HepG2 (cell line): ENCODE data around the gene RARS2. TPM values are rescaled to one million over a fixed set of nuclear protein-coding genes. Genes with fewer than 3 reads are reported as not detected.

Experiments used
- DPF2 ChIP-seq: sonication (generic); formaldehyde crosslinking; IDR thresholded peaks from 2 replicates; pipeline ENCODE4 v1.4.0; 2020; ENCODE audit warnings: mild to moderate bottlenecking, low read depth, missing genetic modification reagents, borderline replicate concordance
- EP300 ChIP-seq, 3 experiments: sonication (generic) in 1 of 3; formaldehyde crosslinking in 1 of 3; IDR thresholded peaks; 2 replicates each; pipeline versions ENCODE4 v1.5.1 to v1.6.1; 2011 to 2020; ENCODE audit warnings: low read depth in 2 of 3, low read length in 2 of 3, borderline replicate concordance in 1 of 3, improper control_type of control experiment in 1 of 3, mild to moderate bottlenecking in 1 of 3, missing genetic modification reagents in 1 of 3, moderate library complexity in 1 of 3
- FOXK1 ChIP-seq: sonication (generic); formaldehyde crosslinking; IDR thresholded peaks from 2 replicates; pipeline ENCODE4 v1.4.0; 2020; ENCODE audit warnings: low read depth, missing genetic modification reagents, borderline replicate concordance
- IRX3 ChIP-seq: sonication (generic); formaldehyde crosslinking; IDR thresholded peaks from 2 replicates; pipeline ENCODE4 v1.8.1; 2023; ENCODE audit warnings: mild to moderate bottlenecking, low read depth, missing genetic modification reagents, borderline replicate concordance
- KDM4B ChIP-seq: sonication (generic); formaldehyde crosslinking; IDR thresholded peaks from 2 replicates; pipeline ENCODE4 v1.4.0; 2020; ENCODE audit warnings: missing genetic modification reagents
- MXD1 ChIP-seq: sonication (generic); formaldehyde crosslinking; IDR thresholded peaks from 2 replicates; pipeline ENCODE4 v1.4.0; 2020; ENCODE audit warnings: mild to moderate bottlenecking, missing genetic modification reagents
- MYNN ChIP-seq: sonication (generic); formaldehyde crosslinking; IDR thresholded peaks from 2 replicates; pipeline ENCODE4 v1.4.0; 2020; ENCODE audit warnings: mild to moderate bottlenecking, low read depth, missing genetic modification reagents
- NR2F6 ChIP-seq, 2 experiments: IDR thresholded peaks; 2 replicates each; pipeline ENCODE4 v1.6.1; 2016; ENCODE audit warnings: antibody characterized with exemption in 1 of 2, mild to moderate bottlenecking in 1 of 2
- SAP130 ChIP-seq: IDR thresholded peaks from 2 replicates; pipeline ENCODE4 v1.6.1; 2016; ENCODE audit warnings: low read depth
- SIN3A ChIP-seq: IDR thresholded peaks from 2 replicates; pipeline ENCODE4 v1.6.1; 2011; ENCODE audit warnings: low read depth, mild to moderate bottlenecking, control low read depth, low read length, borderline replicate concordance
- SOX5 ChIP-seq: IDR thresholded peaks from 2 replicates; pipeline ENCODE4 v1.6.1; 2016; ENCODE audit warnings: borderline replicate concordance
- SOX6 ChIP-seq, 2 experiments: fragments of 450-650 bp in 1 of 2; sonication (generic) in 1 of 2; formaldehyde crosslinking in 1 of 2; IDR thresholded peaks; 2 replicates each; pipeline versions ENCODE4 v1.4.0 to v1.6.1; 2017 to 2020; ENCODE audit warnings: antibody characterized with exemption in 1 of 2, mild to moderate bottlenecking in 1 of 2, missing genetic modification reagents in 1 of 2
- TBX2 ChIP-seq: sonication (generic); formaldehyde crosslinking; IDR thresholded peaks from 2 replicates; pipeline ENCODE4 v1.5.0; 2020; ENCODE audit warnings: missing genetic modification reagents, mild to moderate bottlenecking, borderline replicate concordance
- TBX3 ChIP-seq: fragments of 450-650 bp; IDR thresholded peaks from 2 replicates; pipeline ENCODE4 v1.6.1; 2017; ENCODE audit warnings: antibody characterized with exemption, mild to moderate bottlenecking, inconsistent platforms, borderline replicate concordance
- TRIM22 ChIP-seq: fragments of 450-650 bp; IDR thresholded peaks from 2 replicates; pipeline ENCODE4 v1.6.1; 2017
- ZEB1 ChIP-seq: IDR thresholded peaks from 2 replicates; pipeline ENCODE4 v1.6.1; 2012; ENCODE audit warnings: mild to moderate bottlenecking, low read depth, inconsistent platforms; ENCODE audit not compliant: insufficient replicate concordance
- ZFAT ChIP-seq: sonication (generic); formaldehyde crosslinking; conservative IDR thresholded peaks from 2 replicates; pipeline ENCODE4 v1.8.1; 2023; ENCODE audit warnings: missing genetic modification reagents, inconsistent platforms
- ZMYM4 ChIP-seq: sonication (generic); formaldehyde crosslinking; IDR thresholded peaks from 2 replicates; pipeline ENCODE4 v1.8.1; 2023; ENCODE audit warnings: mild to moderate bottlenecking, missing genetic modification reagents
- ZNF205 ChIP-seq: IDR thresholded peaks from 2 replicates; pipeline ENCODE4 v1.6.1; 2018; ENCODE audit warnings: missing biosample characterization, missing genetic modification reagents
- ZNF546 ChIP-seq: sonication (generic); formaldehyde crosslinking; conservative IDR thresholded peaks from 2 replicates; pipeline ENCODE4 v1.8.1; 2023; ENCODE audit warnings: mild to moderate bottlenecking, missing genetic modification reagents
- ZNF660 ChIP-seq: sonication (generic); formaldehyde crosslinking; IDR thresholded peaks from 2 replicates; pipeline ENCODE4 v1.5.1; 2020; ENCODE audit warnings: mild to moderate bottlenecking, low read depth, missing genetic modification reagents, borderline replicate concordance
- ZNF746 ChIP-seq: sonication (generic); formaldehyde crosslinking; IDR thresholded peaks from 2 replicates; pipeline ENCODE4 v1.8.0; 2022; ENCODE audit warnings: mild to moderate bottlenecking, missing genetic modification reagents
- ZNF747 ChIP-seq: sonication (generic); formaldehyde crosslinking; IDR thresholded peaks from 2 replicates; pipeline ENCODE4 v1.8.1; 2023; ENCODE audit warnings: missing genetic modification reagents, mild to moderate bottlenecking, borderline replicate concordance
- polyA plus RNA-seq, 8 experiments: library from polyadenylated mRNA; depleted of rRNA in 3 of 8; stranded (reverse) in 7 of 8; unstranded in 1 of 8; fragments of >200 nt; fragmentation: Illumina TruSeq in 4 of 8; extraction: Trizol in 4 of 8; gene quantifications; 2 replicates each; pipeline versions ENCODE4 v1.2.1 to v1.2.3, GENCODE V29; 2011 to 2016; ENCODE audit warnings: low read depth in 4 of 8, missing spikeins in 1 of 8, mixed read lengths in 1 of 8; ENCODE audit not compliant: insufficient read depth in 1 of 8
- total RNA-seq, 5 experiments: library from RNA; depleted of rRNA; stranded (reverse); fragments of >200 nt; fragmentation: Illumina TruSeq; extraction: Trizol; gene quantifications; 2 replicates each; pipeline ENCODE4 v1.2.3, GENCODE V29; 2016; ENCODE audit warnings: low read depth in 1 of 5
- TF ChIP-seq, protein P1 (sequence below): sonication (generic); formaldehyde crosslinking; IDR thresholded peaks from 2 replicates; pipeline ENCODE4 v1.4.0; 2020; ENCODE audit warnings: missing genetic modification reagents
- TF ChIP-seq, protein P2 (sequence below): sonication (generic); formaldehyde crosslinking; IDR thresholded peaks from 2 replicates; pipeline ENCODE4 v1.8.1; 2023; ENCODE audit warnings: mild to moderate bottlenecking, missing genetic modification reagents, borderline replicate concordance
- TF ChIP-seq, protein P3 (sequence below): sonication (generic); formaldehyde crosslinking; IDR thresholded peaks from 2 replicates; pipeline ENCODE4 v1.4.0; 2020; ENCODE audit warnings: missing genetic modification reagents

Gene RARS2
- total and polyA plus RNA-seq, 2 of the 13 experiments (the other 11 are each of a cell fraction or from before 2014, with no cell fraction given): 23.4 to 80.1 TPM

DNA sequence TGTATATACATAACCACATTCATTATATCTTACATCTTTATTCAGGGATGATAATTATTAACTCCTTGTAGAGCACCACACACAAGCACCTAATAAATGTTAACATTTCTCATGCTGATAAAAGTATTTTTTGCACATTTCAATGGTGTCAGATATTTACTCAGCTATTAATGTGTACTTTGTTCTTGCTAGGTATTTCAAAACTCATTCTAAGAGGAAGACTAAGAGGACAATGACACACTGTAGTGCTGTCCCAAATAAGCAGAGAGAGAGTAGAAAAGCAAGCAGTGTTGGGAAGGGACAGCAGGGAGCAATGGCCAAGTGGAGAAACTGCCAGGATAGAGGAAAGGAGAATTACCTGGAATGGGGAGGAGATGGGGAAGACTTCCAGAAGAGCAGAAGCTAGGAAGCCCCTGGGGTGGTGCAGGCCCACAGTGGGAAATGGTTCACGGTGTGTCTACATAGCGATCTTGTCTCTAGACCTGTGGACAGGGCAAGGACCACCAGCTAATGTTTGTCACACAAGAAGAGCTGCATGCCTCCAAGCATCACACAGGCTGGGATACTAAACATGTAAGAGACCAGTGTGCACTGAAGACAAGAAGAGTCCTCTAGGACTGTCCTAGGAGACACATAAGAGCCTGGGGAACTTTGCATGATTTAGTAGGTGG lies 55.3 kb downstream of the RARS2 start (continued):
- no peak for TF ChIP-seq SIN3A
- TF ChIP-seq, protein P1, sequence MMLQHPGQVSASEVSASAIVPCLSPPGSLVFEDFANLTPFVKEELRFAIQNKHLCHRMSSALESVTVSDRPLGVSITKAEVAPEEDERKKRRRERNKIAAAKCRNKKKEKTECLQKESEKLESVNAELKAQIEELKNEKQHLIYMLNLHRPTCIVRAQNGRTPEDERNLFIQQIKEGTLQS (CRISPR knock-in tag): no peak
- 0 out of 2 replicates have a peak, but pooled peaks have one; percentile 25 for TF ChIP-seq NR2F6 (IDR thresholded peaks at IDR 0.05)
- no peak for TF ChIP-seq NR2F6 (CRISPR knock-in tag; IDR thresholded peaks at IDR 0.05)
- no peak for TF ChIP-seq ZNF747 (CRISPR knock-in tag)
- TF ChIP-seq, protein P2, sequence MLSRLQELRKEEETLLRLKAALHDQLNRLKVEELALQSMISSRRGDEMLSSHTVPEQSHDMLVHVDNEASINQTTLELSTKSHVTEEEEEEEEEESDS: no peak
- no peak for TF ChIP-seq ZFAT (CRISPR knock-in tag)
- peak; percentile 95 for TF ChIP-seq SOX5
- TF ChIP-seq ZMYM4 (CRISPR knock-in tag): peak; percentile 70; the same call in 1 of the 2 replicates
- no peak for TF ChIP-seq ZNF660 (CRISPR knock-in tag)
- peak; percentile 84 for TF ChIP-seq DPF2 (CRISPR knock-in tag)
- peak; percentile 82 for TF ChIP-seq TBX3
- no peak for TF ChIP-seq ZEB1
- TF ChIP-seq ZNF546: no peak
- TF ChIP-seq EP300 (IDR thresholded peaks at IDR 0.05; ENCODE audit: low read depth in 2 of 2, low read length in 2 of 2): peak in 1 of 2 experiments; percentile 86; a peak in 3 of 4 replicates
- TF ChIP-seq EP300 (CRISPR knock-in tag; IDR thresholded peaks at IDR 0.05; ENCODE audit: borderline replicate concordance): peak; percentile 83
- TF ChIP-seq KDM4B (CRISPR knock-in tag): 0 out of 2 replicates have a peak, but pooled peaks have one; percentile 54
- no peak; the same call in 1 of the 2 replicates for TF ChIP-seq ZNF205
- TF ChIP-seq SOX6 (IDR thresholded peaks at IDR 0.05): no peak
- TF ChIP-seq SOX6 (CRISPR knock-in tag; IDR thresholded peaks at IDR 0.05): peak; percentile 91
- TF ChIP-seq, protein P3, sequence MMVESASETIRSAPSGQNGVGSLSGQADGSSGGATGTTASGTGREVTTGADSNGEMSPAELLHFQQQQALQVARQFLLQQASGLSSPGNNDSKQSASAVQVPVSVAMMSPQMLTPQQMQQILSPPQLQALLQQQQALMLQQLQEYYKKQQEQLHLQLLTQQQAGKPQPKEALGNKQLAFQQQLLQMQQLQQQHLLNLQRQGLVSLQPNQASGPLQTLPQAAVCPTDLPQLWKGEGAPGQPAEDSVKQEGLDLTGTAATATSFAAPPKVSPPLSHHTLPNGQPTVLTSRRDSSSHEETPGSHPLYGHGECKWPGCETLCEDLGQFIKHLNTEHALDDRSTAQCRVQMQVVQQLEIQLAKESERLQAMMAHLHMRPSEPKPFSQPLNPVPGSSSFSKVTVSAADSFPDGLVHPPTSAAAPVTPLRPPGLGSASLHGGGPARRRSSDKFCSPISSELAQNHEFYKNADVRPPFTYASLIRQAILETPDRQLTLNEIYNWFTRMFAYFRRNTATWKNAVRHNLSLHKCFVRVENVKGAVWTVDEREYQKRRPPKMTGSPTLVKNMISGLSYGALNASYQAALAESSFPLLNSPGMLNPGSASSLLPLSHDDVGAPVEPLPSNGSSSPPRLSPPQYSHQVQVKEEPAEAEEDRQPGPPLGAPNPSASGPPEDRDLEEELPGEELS (CRISPR knock-in tag): peak; percentile 83
- TF ChIP-seq FOXK1: no peak
- TF ChIP-seq IRX3 (CRISPR knock-in tag): no peak
- no peak for TF ChIP-seq ZNF746 (CRISPR knock-in tag)
- peak; percentile 79 for TF ChIP-seq SAP130 (CRISPR knock-in tag)
- TF ChIP-seq TRIM22: no peak
- peak; percentile 92 for TF ChIP-seq TBX2 (CRISPR knock-in tag)
- no peak for TF ChIP-seq MYNN (CRISPR knock-in tag)
- no peak for TF ChIP-seq MXD1 (CRISPR knock-in tag)
